HG03439 (cell line): ENCODE measurements around the gene RAB11A.

Experiments used
- ATAC-seq: cut with Tn5 transposase; IDR thresholded peaks from one replicate; pipeline ENCODE4 v1.9.1; 2021; ENCODE audit warnings: mild to moderate bottlenecking, moderate library complexity; ENCODE audit not compliant: unreplicated experiment

The RAB11A gene

DNA sequence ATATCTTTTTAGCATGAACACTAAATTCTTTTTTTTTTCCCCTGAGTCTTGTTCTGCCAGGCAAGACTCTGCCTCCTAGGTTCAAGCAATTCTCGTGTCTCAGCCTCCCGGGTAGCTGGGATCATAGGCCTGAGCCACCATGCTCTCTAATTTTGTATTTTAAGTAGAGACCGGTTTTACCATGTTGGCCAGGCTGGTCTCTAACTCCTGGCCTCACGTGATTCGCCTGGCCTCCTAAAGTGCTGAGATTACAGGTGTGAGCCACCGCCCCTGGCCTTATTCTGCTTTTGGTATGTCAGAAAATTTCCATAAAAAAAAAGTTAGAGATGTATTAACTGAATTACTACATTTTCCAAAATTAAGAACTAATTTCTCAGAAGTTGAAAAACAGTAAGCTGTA is 14.3 kb downstream of the RAB11A start:
- no peak for ATAC-seq

DNA sequence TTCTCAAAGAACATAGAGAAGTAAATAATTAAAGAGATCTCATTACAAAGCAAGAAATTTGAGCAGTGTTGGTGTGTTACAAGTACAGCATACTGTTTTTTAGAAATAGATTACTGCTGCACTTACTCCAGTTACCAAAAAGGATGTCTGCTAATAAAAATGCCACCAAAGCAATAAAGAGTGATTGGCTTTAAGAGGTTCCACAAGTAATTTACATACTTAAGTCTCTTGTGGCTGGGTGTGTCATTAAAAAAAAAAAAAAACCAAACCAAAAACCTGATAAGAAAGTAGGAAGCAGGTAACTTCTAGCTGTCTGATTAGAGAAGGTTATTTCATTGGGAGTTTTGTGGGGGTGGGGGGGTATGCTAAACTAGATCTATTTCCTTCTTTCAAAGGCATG is 15.2 kb downstream of the RAB11A start:
- ATAC-seq: no peak

DNA sequence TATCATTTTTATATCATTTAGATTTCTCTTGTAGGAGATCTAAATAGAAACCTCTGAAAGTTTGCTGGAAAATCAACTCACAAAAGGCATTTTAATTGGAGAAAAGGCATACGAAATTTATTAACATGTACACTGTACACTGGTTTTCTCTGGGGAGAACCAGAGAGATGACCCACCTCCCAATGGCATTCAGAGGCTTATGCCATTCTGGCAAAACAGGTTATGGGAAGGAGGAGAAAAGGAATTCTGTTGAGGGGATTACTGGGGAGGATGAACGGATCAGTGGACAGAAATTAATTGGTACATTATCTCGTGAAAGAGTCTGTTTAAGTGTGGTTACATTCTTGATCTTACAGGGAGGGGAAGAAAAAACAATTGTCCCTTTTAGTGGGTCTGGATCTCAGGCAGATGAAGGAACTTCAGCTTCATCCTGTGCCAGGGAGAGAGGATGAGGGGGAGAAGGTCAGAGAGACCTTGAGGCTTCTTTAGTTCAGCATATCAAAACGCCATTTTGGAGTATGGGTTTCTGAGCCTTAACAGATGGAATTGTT is 16.5 kb downstream of the RAB11A start:
- ATAC-seq: no peak

DNA sequence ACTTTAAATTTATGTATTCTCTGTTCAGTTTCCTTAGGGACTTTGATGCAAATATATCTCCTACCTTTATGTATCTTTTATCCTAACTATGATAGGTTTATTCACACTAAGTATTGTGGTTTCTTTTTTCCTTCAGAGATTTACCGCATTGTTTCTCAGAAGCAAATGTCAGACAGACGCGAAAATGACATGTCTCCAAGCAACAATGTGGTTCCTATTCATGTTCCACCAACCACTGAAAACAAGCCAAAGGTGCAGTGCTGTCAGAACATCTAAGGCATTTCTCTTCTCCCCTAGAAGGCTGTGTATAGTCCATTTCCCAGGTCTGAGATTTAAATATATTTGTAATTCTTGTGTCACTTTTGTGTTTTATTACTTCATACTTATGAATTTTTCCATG is 18.3 kb downstream of the RAB11A start:
- ATAC-seq: no peak

DNA sequence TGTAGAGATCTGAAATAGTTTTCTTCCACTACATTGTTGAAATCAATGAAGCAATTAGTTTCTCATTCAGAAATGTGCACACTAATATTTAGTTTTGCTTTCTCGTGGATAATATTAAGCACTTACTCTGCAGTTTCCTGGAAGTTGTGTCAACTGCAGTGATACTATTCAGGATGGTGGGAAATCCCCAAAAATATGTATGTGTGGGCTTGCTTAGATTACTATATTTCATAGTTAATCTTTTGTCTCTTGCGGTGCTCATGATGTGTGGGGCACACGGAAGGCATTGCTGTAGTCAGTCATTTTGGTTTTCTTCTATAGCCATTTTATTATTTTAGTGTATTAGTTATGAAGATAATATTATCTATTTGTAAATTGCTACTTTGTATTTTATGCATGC is 19.7 kb downstream of the RAB11A start:
- ATAC-seq: no peak

DNA sequence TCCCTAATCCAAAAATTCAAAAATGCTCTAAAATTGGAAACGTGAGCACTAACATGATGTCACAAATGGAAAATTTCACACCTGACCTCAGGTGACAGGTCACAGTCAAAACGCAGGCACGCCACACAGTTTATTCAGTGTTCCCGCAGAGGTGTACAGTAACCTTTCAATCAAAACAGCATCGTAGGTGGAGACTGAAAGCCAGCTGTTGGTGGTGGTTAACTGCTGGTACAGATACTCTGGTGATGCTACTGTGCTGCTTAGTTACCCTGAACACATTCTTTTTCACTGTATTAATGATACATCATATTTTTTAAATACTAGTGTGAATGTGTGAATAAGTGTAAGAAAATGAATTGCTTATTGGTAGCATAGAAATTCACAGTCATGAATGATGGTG is 23.8 kb downstream of the RAB11A start:
- no peak for ATAC-seq

DNA sequence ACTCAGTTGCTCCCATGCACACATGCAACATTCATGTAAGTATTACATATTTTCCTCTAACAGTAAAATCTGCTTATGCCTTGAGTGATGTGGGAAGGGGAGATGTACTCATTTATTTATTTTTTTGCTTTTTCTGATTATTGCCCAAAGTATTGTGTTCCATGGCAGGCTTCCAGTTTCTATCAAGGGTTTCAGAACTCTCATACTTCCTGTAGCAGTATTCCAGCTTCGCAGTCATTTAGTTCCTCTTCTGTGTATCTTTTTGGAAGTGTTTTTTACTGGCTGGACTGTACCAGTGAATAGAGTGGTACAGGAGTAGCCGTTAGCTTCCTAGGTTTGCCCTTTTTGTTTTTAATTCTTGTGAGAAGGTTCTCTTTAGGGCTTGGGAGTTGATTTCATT is 26.9 kb downstream of the RAB11A start:
- no peak for ATAC-seq

DNA sequence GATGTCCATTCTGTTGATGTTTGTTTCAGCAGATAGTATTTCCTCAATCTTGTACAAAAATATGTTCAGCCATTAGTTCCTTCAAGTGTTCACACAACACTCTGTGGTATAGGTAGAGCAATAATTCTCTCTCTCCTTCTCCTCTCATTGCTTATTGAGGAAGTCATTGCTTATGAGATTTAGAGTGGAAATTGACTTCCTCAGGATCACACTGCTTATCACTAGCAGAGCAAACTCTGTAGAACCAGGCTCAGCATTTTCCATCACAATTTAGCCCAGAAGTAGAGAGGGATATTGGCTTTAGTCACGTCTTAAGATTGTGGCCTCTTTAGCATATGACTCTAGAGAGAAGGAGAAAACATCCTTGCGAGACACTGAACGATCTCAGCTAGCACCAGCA is 31.2 kb downstream of the RAB11A start:
- ATAC-seq: no peak

DNA sequence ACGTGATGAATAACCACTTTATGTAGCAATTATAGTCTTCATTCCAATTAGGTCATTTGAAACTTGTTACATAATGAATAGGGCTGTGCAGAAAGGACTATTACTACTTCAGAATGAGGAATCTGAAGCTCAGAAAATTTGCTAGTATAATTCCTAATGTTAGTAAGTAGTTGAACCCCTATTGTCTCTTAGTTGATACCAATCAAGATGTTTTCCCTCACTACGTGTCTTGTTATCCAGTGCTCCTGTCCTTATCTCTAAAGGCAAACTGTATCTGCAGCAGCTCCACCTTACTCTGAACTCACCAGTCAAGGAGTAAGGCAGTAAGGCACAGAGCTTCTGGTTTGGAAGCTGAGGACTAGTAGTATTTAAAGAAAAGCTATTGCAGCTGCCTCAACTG is 32.0 kb downstream of the RAB11A start:
- no peak for ATAC-seq

DNA sequence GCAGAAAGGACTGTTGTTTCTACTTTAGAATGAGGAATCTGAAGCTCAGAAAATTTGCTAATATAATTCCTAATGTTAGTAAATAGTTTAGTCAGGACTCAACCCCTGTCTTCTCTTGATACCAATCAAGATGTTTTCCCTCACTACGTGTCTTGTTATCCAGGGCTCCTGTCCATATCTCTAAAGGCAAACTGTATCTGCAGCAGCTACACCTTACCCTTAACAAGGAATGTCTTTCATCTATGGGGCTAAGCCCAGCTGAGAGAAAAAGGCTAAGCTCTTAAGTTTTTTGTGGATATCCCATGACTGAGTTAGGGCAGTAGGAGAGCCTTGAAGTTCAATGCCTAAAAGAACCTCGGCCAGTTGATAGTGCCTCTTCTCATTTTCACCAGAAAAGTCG is 32.5 kb downstream of the RAB11A start:
- ATAC-seq: no peak

DNA sequence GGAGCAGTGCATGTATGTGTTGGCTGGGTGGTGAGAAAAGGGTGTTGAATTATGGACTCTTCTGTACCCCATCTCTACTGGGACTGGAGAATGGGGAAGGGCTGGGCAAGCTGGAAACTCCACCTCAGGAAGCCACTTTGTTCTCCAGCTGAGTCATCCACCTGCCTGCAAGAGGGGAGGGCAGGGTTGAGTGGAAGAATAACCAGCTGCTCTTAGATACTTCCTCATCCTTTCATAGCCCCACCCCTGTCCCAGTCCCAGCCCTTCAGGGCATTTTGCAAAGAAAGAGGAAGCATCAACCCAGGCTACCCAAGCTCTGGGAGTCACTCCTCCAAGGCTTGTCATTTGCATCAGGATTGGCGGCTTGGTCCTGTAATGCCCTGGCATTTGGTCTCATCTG is 33.1 kb downstream of the RAB11A start:
- no peak for ATAC-seq

DNA sequence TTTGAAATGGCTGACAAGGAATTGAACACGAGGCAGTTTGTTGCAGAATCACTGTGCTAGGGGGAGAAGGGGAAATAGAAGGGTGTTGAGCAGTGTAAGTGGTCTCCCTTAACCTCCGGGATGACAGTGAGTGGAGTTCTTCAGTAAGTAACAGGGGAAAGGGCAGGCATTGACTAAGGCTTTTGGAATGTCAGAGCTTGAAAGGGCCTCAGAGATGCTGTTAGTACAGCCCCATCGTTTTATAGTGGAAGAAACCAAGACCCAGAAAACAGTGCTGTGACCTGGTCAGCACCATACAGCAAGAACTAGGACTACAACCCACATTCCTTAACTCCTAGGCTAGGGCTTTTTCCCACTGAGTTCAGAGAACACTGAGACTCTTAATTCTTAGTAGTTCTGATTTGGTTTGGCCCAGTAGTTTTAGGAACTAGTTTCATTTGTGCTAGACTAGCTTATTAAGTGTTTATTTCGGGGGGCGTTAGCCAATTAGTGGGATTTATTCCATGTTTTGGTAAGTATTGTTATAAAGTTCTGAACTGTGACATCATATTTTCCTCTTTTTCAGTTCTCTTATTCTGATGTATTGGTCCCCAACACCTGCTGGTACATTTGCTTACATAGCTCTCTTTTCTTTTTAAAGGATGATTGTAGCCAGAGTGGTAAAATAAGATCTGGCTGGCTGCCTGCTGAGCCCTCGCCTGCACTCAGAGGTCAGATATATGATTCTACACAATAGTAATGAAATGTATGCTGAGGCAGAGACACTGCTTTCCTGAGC is 34.2 kb downstream of the RAB11A start:
- no peak for ATAC-seq

DNA sequence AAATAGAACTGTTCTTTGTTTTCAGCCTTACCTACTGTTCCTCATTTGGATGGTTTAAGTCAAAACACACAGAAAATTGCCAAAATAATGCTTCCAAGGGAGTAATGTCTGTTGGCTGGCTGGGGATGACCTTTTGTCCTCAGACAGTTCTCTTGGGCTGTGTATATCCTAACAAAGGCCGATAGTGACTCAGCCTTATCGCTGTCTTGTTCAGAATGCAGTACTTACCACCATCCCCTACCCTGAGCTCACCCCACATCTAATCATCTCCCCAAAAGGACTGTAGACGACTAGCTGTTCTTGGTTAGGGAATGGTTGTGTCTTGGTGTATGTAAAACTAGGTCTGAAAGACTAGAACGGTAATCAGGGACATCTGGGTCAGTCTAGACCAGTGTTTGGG is 35.0 kb downstream of the RAB11A start:
- ATAC-seq: no peak

DNA sequence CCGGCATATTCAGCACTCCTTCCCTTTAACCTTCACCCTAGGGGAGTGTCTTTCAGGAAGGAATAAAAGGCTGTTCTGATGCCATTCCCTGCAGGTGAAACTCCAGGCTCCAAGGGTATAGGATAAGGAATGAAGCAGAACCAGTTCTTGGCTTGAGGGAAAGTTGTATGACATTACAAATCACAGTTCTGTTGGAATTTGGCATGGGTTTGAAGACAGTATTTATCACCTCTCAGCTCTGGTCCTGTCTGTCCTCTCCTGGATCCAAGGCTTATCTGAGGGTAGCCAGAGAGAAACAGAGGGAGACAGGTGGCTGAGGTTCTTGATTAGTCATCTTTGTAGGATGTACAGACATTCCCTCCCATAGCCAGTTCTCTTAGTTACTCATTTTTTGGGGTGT is 37.1 kb downstream of the RAB11A start:
- no peak for ATAC-seq

DNA sequence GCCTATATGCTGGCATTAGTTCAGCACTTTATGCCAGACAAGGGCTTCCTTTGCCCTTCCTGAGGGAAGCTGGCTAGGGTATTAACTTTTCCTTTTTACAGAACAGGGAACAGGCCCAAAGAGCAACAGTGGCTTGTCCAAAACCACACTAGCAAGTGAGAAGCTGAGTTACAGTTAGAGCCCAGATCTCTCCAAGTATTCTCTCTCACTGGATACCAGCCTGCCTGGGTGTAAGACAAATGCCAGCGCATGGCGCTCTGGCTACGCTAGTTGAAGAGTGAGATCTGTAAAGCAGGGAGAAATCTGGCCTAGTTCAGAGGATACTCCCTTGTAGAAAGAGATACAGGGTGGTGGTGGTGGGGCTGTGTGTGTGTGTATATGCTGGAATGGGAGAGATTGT is 38.4 kb downstream of the RAB11A start:
- ATAC-seq: no peak

DNA sequence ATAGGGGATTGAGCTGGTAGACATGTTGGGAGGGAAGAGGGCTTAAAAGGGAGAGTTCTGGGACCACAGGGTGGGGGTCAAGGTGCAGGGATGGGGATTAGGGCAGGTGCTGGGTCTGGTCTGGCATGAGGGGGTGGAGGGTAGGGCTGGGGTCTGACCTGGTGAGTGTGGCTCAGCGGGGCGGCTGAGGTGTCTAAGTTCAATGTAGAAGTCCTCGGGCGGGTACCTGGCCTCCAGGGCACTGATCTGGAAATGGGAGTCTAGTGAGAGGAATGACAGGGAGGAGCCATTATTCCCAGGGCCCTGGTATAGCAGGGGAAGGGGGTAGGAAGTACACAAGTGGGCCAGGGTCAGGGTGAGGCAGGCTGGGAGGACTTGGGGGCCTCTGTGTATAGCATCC is 39.6 kb downstream of the RAB11A start:
- ATAC-seq: no peak

DNA sequence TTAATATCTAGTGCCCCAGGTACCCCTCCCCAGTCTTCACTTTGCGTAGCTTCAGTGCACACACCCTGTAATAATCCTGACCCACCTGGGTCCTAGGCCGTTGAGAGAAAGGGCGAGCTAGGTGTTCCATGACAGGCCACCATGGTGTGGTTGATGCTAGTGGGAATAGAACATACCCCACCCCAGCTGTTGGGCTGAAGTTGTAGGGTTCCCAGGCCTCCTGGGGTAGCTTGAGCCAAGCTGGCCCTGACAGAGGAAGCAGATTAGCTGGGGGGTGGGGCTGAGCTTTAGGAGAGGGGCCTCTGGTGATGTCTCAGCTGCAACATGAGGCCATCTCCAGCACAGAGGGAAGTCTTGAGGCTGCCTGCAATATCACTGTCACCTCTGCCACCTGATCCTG is 40.5 kb downstream of the RAB11A start:
- no peak for ATAC-seq

DNA sequence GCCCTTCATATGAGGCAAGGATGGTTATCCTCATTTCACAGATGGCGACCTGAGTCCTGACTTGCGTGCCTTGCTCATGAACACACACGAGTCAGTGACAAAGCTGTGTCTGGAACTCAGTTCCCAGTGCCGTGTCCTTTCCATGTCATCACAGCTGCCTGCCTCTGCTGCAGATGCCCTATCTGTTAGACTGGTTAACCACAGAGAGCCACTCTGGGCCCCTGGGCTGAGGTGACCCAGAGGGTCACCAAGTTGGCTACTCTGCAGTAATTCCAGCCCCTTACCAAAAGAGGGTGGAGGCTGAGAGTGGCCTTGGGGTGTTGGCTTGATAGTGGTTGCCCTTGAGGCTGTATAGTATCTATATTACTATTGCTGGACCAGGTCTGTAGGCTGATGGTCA is 41.0 kb downstream of the RAB11A start:
- no peak for ATAC-seq

DNA sequence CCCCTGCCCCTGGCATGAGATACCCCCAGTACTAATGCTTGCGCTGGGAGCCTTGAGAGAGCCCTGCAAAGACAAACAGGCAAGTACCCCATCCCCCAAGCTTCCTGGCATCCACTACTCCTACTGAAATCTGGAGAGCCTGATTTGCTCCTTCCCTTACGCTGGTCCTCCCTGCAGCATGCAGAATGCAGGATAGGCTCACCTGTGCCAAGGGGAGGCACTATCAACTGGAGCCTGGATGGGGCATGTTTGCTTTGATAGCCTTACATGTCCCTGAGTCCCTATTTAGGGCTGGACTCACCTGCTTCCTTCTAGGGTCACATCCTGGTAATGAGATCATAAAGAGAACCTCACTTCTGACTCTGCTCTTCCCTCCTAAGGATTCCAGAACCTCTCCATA is 42.9 kb downstream of the RAB11A start:
- ATAC-seq: no peak

DNA sequence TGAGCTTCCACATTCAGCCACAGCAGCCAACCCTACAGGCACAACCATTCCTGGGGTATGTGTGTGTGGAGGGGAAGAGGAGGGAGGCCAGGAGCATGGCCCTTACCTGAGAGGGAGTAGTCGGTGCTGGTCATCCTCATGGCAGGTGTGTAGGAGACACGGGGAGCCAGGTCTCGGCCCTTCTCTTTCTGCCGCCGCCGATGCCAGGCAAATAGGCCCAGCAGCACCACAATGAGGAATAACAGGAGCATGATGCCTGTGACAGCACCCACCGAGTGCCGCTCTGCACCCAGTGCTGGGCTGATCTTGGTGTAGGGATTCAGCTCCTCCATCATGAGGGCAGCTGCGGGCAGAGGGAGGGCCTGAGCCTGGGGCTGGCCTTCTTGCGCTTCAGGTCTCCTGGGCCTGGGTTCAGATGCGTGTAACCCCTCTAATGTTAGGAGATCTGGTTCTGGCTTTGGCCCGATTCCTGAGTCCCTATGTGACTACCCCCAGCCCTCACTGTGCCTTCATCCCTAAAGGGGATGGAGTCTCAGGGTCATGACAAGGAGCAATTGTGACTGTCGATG is 44.4 kb downstream of the RAB11A start:
- no peak for ATAC-seq

DNA sequence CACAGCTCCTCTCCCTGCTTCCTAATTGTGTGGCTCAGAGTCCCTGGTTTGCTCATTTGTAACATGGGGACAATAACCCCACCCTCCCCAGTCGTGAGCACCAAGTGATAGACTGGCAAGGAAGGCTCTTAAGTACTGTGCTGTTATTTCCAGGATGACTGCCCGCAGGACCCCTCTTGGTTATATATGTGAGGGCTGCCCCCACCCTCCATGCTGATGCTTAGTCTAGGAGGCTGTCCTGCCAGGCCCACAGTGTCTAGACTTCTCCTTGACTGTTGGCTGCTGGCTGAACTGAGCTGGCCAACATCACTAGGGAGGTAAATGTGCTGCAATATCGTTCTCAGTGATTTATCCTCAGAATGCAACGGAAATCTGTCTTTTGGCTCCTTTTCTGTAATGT is 45.1 kb downstream of the RAB11A start:
- ATAC-seq: no peak

DNA sequence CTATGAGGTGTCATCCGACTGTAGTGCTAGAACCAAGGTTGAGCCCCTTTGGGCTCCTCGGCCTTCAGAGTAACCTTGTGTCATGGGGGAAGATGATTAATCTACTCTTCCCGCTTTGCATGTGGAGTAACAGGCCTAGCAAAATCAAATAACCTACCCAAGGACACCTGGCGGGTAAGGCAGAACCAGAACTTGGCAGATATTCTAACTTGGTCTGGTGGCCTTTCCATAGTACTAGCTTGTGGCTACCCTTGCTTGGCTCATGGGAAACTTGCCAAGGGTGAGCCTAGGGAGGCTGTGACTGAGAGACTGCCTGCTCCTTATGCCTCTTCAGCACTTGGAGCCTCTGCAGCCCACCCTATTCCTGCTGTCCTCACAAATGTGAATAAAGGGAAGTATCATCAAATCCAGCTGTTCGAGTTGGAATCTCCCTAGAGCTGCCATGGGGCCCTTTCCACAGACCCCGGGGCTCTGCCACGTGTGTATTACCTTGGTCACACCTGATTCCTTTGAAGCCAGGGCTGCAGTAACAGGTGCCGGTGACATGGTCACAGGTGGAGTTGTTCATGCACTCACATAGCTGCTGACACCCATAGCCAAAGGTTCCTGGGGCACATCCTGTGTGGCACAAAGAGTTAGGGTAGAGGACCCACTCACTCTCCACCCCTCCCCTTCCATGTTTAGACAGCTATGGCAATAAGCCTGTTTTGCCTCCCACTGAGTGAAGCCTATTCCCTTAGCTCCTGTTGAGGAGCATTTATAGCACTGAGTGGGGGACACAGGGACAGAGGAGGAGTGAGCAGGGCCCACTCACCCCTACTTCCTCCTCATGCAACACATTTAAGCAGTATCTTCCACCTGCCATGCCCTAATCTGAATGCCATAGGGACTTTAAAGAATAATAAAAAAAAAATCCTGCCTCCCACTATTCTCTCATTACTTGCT is 46.0 kb downstream of the RAB11A start:
- ATAC-seq: no peak
